ENCODE measurements around the gene MYO5B. TPM values are rescaled to one million over a fixed set of nuclear protein-coding genes. Genes with fewer than 3 reads are reported as not detected.

Gene MYO5B
- total RNA-seq, 1 donor from 2014 or later = 0.21 TPM

DNA sequence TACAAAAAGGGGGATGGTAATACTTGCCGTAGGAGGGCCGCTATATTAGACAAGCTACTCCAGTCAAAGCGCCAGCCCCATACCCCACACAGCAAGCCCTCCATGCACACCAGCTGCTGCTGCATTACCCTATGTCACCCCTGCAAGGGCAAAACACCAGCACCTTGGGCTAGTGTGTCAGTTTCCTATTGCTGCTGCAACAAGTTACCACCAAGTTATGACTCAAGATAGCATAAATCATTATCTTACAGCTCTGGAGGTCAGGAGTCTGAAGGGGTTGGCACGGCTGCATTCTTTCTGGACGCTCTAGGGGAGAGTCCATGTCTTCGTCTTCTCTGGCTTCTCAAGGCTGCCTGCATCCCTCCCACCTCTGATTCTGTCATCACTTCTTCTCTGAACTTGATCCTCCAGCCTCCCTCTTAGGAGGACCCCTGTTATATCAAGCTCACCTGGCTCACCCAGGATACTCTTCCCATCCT, 293.0 kb downstream of the MYO5B start:
- Histone ChIP-seq H3K4me1 (no peaks in the 10 kb centered on the region), H3K27ac (no peak overlapping the region), H3K27me3 (no peaks in the 10 kb centered on the region), H3K36me3 (peaks cover 0 to 8% of the 10 kb centered on the region in 2 donors), H3K4me3 (no peak overlapping the region), H3K9me3 (no peaks in the 10 kb centered on the region)
- DNase-seq (ENCODE audit: low spot score in 2 of 2) = no peak
- intact Hi-C loops (cut with DNase I) = no loop called here
- TF ChIP-seq, protein P1, sequence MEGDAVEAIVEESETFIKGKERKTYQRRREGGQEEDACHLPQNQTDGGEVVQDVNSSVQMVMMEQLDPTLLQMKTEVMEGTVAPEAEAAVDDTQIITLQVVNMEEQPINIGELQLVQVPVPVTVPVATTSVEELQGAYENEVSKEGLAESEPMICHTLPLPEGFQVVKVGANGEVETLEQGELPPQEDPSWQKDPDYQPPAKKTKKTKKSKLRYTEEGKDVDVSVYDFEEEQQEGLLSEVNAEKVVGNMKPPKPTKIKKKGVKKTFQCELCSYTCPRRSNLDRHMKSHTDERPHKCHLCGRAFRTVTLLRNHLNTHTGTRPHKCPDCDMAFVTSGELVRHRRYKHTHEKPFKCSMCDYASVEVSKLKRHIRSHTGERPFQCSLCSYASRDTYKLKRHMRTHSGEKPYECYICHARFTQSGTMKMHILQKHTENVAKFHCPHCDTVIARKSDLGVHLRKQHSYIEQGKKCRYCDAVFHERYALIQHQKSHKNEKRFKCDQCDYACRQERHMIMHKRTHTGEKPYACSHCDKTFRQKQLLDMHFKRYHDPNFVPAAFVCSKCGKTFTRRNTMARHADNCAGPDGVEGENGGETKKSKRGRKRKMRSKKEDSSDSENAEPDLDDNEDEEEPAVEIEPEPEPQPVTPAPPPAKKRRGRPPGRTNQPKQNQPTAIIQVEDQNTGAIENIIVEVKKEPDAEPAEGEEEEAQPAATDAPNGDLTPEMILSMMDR (IDR thresholded peaks at IDR 0.05) = no peak

DNA sequence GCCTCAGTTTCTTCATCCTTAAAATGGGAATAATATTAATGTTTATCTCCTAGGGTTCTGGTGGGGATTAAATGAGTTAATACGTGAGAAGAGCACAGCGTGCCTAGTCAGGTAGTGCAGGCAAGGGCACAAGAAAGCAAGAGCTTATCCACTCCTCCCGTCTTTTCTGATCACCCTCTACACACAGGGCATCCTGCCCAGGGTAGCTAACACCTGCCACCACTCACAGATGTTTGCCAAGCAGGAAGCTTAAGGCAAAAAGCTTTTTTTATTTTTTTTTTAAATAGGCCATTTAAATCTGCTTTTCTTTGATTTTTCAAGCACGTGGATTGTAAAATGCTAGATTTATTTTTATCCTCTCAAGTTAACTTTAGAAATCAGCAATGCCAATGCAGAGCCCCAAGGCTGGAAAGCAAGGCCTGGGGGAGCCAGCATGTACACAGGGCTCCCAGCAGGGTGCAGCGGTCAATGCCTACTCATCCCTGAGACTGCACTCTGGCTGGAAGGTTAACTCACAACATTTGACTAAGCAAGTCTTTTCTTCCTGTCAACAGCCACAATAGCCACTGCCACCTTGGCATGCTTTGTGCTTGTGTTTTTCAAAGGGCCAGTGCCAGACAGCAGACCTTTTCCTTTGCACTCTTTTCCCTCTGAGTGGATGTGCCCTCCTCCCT, 295.2 kb downstream of the MYO5B start:
- H3K27ac ChIP-seq = no peak overlapping the region
- peaks cover 2 to 9% of the 10 kb centered on the region in 2 donors for H3K36me3 ChIP-seq
- no peak overlapping the region for H3K4me3 ChIP-seq
- intact Hi-C loops (cut with DNase I) = no loop called here
- TF ChIP-seq, protein P1 (IDR thresholded peaks at IDR 0.05) = no peak
- H3K9me3 ChIP-seq = no peaks in the 10 kb centered on the region
- DNase-seq (ENCODE audit: low spot score in 2 of 2) = no peak
- H3K4me1 ChIP-seq = no peaks in the 10 kb centered on the region
- no peaks in the 10 kb centered on the region for H3K27me3 ChIP-seq

DNA sequence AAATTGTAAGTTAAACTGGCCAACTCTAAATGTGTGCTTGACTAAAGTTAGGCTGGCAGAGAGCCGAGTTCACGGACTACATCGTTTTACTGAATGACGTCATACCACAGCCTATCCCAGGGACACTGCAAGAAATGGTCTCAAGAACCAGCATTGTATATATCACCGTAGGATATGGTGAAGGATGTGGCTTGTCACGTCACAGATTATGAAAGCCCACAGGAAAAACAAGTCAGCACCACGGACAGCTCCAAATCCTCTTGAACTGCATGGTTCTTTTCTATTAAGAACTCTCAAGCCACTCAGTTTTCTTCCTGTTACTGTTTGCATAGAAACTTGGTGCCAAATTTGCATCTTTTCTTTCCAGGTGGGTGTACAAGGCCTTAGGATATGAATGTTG, 296.5 kb downstream of the MYO5B start:
- Histone ChIP-seq H3K9me3 (no peaks in the 10 kb centered on the region), H3K27ac (no peak overlapping the region), H3K4me1 (no peaks in the 10 kb centered on the region), H3K27me3 (no peaks in the 10 kb centered on the region), H3K36me3 (peaks cover 5 to 10% of the 10 kb centered on the region in 2 donors), H3K4me3 (no peak overlapping the region)
- TF ChIP-seq, protein P1 (IDR thresholded peaks at IDR 0.05) = no peak
- intact Hi-C loops (cut with DNase I) = no loop called here
- DNase-seq (ENCODE audit: low spot score in 2 of 2) = no peak

DNA sequence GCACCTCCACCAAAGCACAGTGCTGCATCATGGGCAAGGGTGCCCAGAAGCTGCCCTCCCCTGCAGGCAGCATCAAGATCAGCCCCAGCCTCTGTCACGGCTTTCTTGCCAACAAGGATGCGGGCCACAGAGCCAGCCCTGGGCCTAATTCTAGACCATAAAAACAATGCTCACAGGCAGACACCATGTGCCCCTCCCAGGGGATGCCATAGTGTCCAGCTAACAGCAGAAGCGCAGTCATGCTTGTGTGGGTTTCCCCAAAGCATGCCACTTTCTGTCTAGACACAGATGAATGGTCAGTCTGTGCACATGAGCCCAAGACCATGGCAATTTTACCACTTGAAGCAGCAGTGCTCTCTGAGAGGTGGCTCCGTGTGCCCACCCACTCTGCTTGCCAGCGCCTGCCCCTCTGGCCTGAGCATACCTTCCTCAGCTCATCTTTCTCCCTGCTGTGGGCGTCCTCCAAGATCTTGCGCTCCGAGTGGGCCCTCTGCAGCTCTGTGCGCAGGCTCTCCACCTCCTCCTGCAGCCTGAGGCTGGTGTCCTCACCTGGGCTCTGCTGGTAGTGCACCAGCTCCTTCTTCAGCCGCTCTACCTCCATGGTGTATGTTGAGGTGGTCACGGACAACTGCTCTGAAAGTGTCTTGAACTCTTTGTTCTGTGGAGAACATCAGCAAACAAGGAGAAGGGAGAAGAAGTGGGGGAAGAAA, 300.3 kb downstream of the MYO5B start:
- no peak for DNase-seq (ENCODE audit: low spot score in 2 of 2)
- no peaks in the 10 kb centered on the region for H3K9me3 ChIP-seq
- H3K4me1 ChIP-seq = no peaks in the 10 kb centered on the region
- intact Hi-C loops (cut with DNase I) = no loop called here
- no peak overlapping the region for H3K27ac ChIP-seq
- TF ChIP-seq, protein P1 (IDR thresholded peaks at IDR 0.05) = no peak
- peaks cover 5 to 10% of the 10 kb centered on the region in 2 donors for H3K36me3 ChIP-seq
- no peak overlapping the region for H3K4me3 ChIP-seq
- no peaks in the 10 kb centered on the region for H3K27me3 ChIP-seq

DNA sequence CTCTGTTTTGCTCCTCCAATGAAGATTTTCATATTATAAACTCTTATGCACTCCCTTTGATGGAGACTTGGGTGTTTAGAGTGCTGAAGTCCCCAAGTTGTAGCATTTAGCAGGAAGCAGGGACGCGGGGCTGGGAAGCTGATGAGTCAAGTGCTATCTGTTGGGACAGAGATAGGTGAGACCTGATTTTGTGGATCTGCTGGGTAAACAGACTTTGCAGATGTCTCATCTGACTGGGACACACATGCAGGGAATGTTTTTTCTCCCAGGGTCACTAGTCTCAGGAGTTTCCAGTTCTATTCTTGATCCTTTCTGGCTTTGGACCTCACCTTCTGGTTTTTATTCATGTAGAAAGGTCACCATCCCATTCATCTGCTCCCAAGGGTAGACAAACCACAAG, 301.9 kb downstream of the MYO5B start:
- Histone ChIP-seq H3K27me3 (no peaks in the 10 kb centered on the region), H3K9me3 (no peaks in the 10 kb centered on the region), H3K4me1 (no peaks in the 10 kb centered on the region), H3K27ac (no peak overlapping the region), H3K36me3 (peaks cover 5 to 10% of the 10 kb centered on the region in 2 donors), H3K4me3 (no peak overlapping the region)
- DNase-seq (ENCODE audit: low spot score in 2 of 2) = no peak
- intact Hi-C loops (cut with DNase I) = no loop called here
- TF ChIP-seq, protein P1 (IDR thresholded peaks at IDR 0.05) = no peak

Measured in ascending aorta (tissue), 2 donors.